HEK293 (cell line): Measurements from ENCODE around the gene STAC.

Experiments used
- CTCF ChIA-PET: fragments of 350-600 bp; formaldehyde crosslinking; extraction: SDS; loops from one replicate; lab custom pipeline; 2021; ENCODE audit warnings: antibody characterized with exemption; lab: Yijun Ruan, JAX
- POLR2A ChIA-PET: fragments of 300-600 bp; formaldehyde crosslinking; extraction: SDS; loops from one replicate; lab custom pipeline; 2020; ENCODE audit warnings: antibody characterized with exemption, inconsistent platforms; lab: Yijun Ruan, JAX
- H3K27ac ChIP-seq: fragments of 200-500 bp; sonication (Bioruptor generic); 2 replicates; pipeline ENCODE4 v1.5.1; 2014; ENCODE audit warnings: low read depth, low read length, control low read depth, inconsistent platforms; ENCODE audit errors: extremely low read depth
- H3K36me3 ChIP-seq, 2 experiments: fragments of 200-500 bp in 1 of 2; sonication (Bioruptor generic) in 1 of 2; 1 replicate in 1 of 2; 2 replicates in 1 of 2; pipeline ENCODE4 v1.5.1; 2014 to 2017; ENCODE audit warnings: inconsistent platforms in 2 of 2, low read length in 2 of 2; ENCODE audit not compliant: control insufficient read depth in 2 of 2, insufficient read depth in 1 of 2
- H3K4me1 ChIP-seq: fragments of 200-500 bp; sonication (Bioruptor generic); 2 replicates; pipeline ENCODE4 v1.5.1; 2014; ENCODE audit warnings: mild to moderate bottlenecking, low read length, inconsistent platforms; ENCODE audit not compliant: control insufficient read depth, insufficient read depth
- H3K4me3 ChIP-seq: 2 replicates; pipeline ENCODE4 v1.5.1; 2011; ENCODE audit warnings: low read depth, mild to moderate bottlenecking, control low read depth, low read length, moderate library complexity
- H3K9me3 ChIP-seq: fragments of 200-500 bp; sonication (Bioruptor generic); 2 replicates; pipeline ENCODE4 v1.5.1; 2014; ENCODE audit warnings: low read depth, low read length, inconsistent platforms; ENCODE audit not compliant: control insufficient read depth, insufficient read depth
- BCL6B ChIP-seq: fragments of 450-650 bp; formaldehyde crosslinking; IDR thresholded peaks from 2 replicates; pipeline ENCODE4 v1.5.1; 2017; ENCODE audit warnings: missing biosample characterization, missing genetic modification characterization
- FEZF1 ChIP-seq: fragments of 450-650 bp; formaldehyde crosslinking; IDR thresholded peaks from 2 replicates; pipeline ENCODE4 v1.5.1; 2016; ENCODE audit warnings: missing biosample characterization, missing genetic modification characterization
- OVOL3 ChIP-seq: fragments of 450-650 bp; formaldehyde crosslinking; IDR thresholded peaks from 2 replicates; pipeline ENCODE4 v1.5.1; 2016; ENCODE audit warnings: missing biosample characterization, missing genetic modification characterization
- PRDM6 ChIP-seq: fragments of 450-650 bp; formaldehyde crosslinking; IDR thresholded peaks from 2 replicates; pipeline ENCODE4 v1.5.1; 2017; ENCODE audit warnings: missing biosample characterization, missing genetic modification characterization
- TSHZ1 ChIP-seq: fragments of 450-650 bp; formaldehyde crosslinking; IDR thresholded peaks from 2 replicates; pipeline ENCODE4 v1.5.1; 2016; ENCODE audit warnings: missing biosample characterization, missing genetic modification characterization, borderline replicate concordance
- YY1 ChIP-seq: fragments of 450-650 bp; formaldehyde crosslinking; IDR thresholded peaks from 2 replicates; pipeline ENCODE4 v1.5.1; 2018; ENCODE audit warnings: missing biosample characterization, missing genetic modification characterization
- ZFHX2 ChIP-seq: fragments of 450-650 bp; formaldehyde crosslinking; conservative IDR thresholded peaks from 2 replicates; pipeline ENCODE4 v1.5.1; 2016; ENCODE audit warnings: missing biosample characterization, missing genetic modification characterization
- ZIC2 ChIP-seq: fragments of 450-650 bp; formaldehyde crosslinking; IDR thresholded peaks from 2 replicates; pipeline ENCODE4 v1.5.1; 2016; ENCODE audit warnings: missing biosample characterization, missing genetic modification characterization
- ZNF114 ChIP-seq: fragments of 450-650 bp; formaldehyde crosslinking; IDR thresholded peaks from 2 replicates; pipeline ENCODE4 v1.5.0; 2017; ENCODE audit warnings: missing biosample characterization, missing genetic modification characterization
- ZNF133 ChIP-seq: fragments of 450-650 bp; formaldehyde crosslinking; IDR thresholded peaks from 2 replicates; pipeline ENCODE4 v1.5.1; 2016; ENCODE audit warnings: missing biosample characterization, missing genetic modification characterization
- ZNF16 ChIP-seq: fragments of 450-650 bp; formaldehyde crosslinking; IDR thresholded peaks from 2 replicates; pipeline ENCODE4 v1.5.1; 2016; ENCODE audit warnings: low read depth, missing biosample characterization, missing genetic modification characterization
- ZNF174 ChIP-seq: fragments of 450-650 bp; formaldehyde crosslinking; IDR thresholded peaks from 2 replicates; pipeline ENCODE4 v1.5.0; 2017; ENCODE audit warnings: missing biosample characterization, mild to moderate bottlenecking, missing genetic modification characterization
- ZNF175 ChIP-seq: fragments of 450-650 bp; formaldehyde crosslinking; IDR thresholded peaks from 2 replicates; pipeline ENCODE4 v1.5.1; 2016; ENCODE audit warnings: missing biosample characterization, missing genetic modification characterization
- ZNF350 ChIP-seq: fragments of 450-650 bp; formaldehyde crosslinking; IDR thresholded peaks from 2 replicates; pipeline ENCODE4 v1.5.0; 2017; ENCODE audit warnings: missing biosample characterization, mild to moderate bottlenecking, missing genetic modification characterization
- ZNF37A ChIP-seq: fragments of 450-650 bp; IDR thresholded peaks from 2 replicates; pipeline ENCODE4 v1.5.1; 2018; ENCODE audit warnings: missing biosample characterization, missing genetic modification characterization
- ZNF398 ChIP-seq: fragments of 450-650 bp; formaldehyde crosslinking; IDR thresholded peaks from 2 replicates; pipeline ENCODE4 v1.5.1; 2017; ENCODE audit warnings: missing biosample characterization, missing genetic modification characterization
- ZNF423 ChIP-seq: fragments of 450-650 bp; formaldehyde crosslinking; IDR thresholded peaks from 2 replicates; pipeline ENCODE4 v1.5.1; 2016; ENCODE audit warnings: missing biosample characterization, missing genetic modification characterization
- ZNF518A ChIP-seq: fragments of 450-650 bp; formaldehyde crosslinking; conservative IDR thresholded peaks from 2 replicates; pipeline ENCODE4 v1.5.1; 2016; ENCODE audit warnings: low read depth, missing biosample characterization, missing genetic modification characterization
- ZNF549 ChIP-seq: fragments of 450-650 bp; IDR thresholded peaks from 2 replicates; pipeline ENCODE4 v1.5.1; 2018; ENCODE audit warnings: missing biosample characterization, missing genetic modification characterization, mild to moderate bottlenecking, inconsistent platforms, moderate library complexity
- ZNF623 ChIP-seq: fragments of 450-650 bp; formaldehyde crosslinking; IDR thresholded peaks from 2 replicates; pipeline ENCODE4 v1.5.1; 2016; ENCODE audit warnings: missing biosample characterization, missing genetic modification characterization
- ZNF704 ChIP-seq: fragments of 450-650 bp; formaldehyde crosslinking; IDR thresholded peaks from 2 replicates; pipeline ENCODE4 v1.5.1; 2016; ENCODE audit warnings: missing biosample characterization, missing genetic modification characterization
- ZSCAN16 ChIP-seq: fragments of 450-650 bp; formaldehyde crosslinking; IDR thresholded peaks from 2 replicates; pipeline ENCODE4 v1.5.1; 2016; ENCODE audit warnings: missing biosample characterization, missing genetic modification characterization

Gene STAC

GRCh38 chr3:36521007-36521379, 140.7 kb downstream of the STAC start (continued):
- TF ChIP-seq ZNF398 (tag by site-specific recombination) (no peak), ZNF174 (tag by site-specific recombination) (no peak), ZNF37A (no peak), BCL6B (tag by site-specific recombination) (no peak), ZNF549 (tag by site-specific recombination) (no peak), FEZF1 (no peak), TSHZ1 (tag by site-specific recombination) (no peak)

GRCh38 chr3:36524560-36524959, 144.3 kb downstream of the STAC start:
- CTCF ChIA-PET: no interaction called here
- H3K9me3 ChIP-seq: no peaks in the 10 kb centered on the region
- no peak overlapping the region for H3K4me3 ChIP-seq
- no peaks in the 10 kb centered on the region for H3K36me3 ChIP-seq
- POLR2A ChIA-PET: no interaction called here
- no peak overlapping the region for H3K27ac ChIP-seq
- no peaks in the 10 kb centered on the region for H3K4me1 ChIP-seq
- no peak for TF ChIP-seq ZNF704 (tag by site-specific recombination)
- no peak for TF ChIP-seq PRDM6 (tag by site-specific recombination)
- TF ChIP-seq BCL6B (tag by site-specific recombination): no peak
- TF ChIP-seq ZSCAN16 (tag by site-specific recombination): no peak
- no peak for TF ChIP-seq ZNF114 (tag by site-specific recombination)
- TF ChIP-seq ZFHX2: no peak
- no peak for TF ChIP-seq ZNF350
- no peak for TF ChIP-seq OVOL3 (tag by site-specific recombination)
- TF ChIP-seq ZNF133 (tag by site-specific recombination): no peak
- no peak for TF ChIP-seq ZNF423 (tag by site-specific recombination)
- TF ChIP-seq ZIC2 (tag by site-specific recombination): no peak
- TF ChIP-seq YY1: no peak
- no peak for TF ChIP-seq ZNF518A (tag by site-specific recombination)
- TF ChIP-seq ZNF623 (tag by site-specific recombination): no peak
- TF ChIP-seq ZNF16 (tag by site-specific recombination): no peak
- no peak for TF ChIP-seq ZNF175 (tag by site-specific recombination)
